HG03108 (cell line): ENCODE data around the gene SYT12.
"Not testable (repeated sequence)": the region's sequence is repeated elsewhere in the genome, so short reads cannot be mapped to it uniquely, and the experiment has no call there.

ENCODE experiments used
- ATAC-seq: cut with Tn5 transposase; IDR thresholded peaks from one replicate; pipeline ENCODE4 v1.9.1; 2021; ENCODE audit warnings: moderate library complexity; ENCODE audit not compliant: unreplicated experiment

SYT12 gene

DNA sequence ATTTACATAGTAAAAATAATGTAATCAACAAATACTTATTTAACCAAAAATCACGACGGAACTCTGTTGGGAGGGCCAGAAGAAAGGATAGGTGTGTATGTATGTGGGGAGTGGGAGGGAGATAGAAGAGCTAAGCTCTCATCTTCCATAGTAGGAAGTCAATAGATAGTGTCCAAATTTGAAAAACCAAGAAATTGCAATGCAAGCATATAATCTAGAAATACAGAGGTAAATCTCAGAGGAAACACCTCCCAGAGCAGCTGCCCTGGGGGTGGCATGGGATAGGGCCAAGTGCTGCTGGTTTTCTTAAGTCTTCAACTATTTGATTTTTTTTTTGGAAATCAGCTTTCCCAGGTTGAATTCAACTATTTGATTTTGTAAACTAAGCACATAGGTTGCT lies 30.9 kb upstream of the SYT12 start:
- ATAC-seq: no peak

DNA sequence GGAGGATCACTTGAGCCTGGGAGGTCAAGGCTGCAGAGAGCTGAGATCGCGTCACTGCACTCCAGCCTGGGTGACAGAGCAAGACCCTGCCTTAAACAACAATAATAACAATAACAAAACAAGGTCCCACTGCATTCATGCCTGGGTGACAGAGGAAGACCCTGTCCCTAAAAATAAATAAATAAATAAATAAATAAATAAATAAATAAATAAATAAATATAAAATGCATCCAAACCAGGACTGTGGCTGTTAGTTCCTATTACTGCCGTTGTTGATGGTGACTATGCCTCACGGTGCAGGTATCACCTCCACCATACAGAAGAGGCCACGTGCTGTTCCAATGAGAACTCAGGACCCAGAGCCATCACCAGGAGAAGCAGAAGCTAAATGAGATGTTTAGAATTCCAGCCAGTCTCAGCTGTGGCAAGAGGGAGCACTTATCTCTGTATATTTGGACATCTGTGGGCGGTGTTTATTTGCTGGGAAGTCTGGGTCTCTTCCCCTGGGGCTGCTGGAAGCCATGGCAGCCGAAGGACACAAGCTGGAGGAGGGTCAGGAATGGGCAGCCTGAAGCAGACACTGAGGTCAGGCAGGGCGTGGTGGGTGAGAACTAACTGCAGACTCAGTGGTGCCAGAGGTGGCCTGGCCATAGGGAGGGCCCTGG lies 26.2 kb upstream of the SYT12 start:
- ATAC-seq: no peak

DNA sequence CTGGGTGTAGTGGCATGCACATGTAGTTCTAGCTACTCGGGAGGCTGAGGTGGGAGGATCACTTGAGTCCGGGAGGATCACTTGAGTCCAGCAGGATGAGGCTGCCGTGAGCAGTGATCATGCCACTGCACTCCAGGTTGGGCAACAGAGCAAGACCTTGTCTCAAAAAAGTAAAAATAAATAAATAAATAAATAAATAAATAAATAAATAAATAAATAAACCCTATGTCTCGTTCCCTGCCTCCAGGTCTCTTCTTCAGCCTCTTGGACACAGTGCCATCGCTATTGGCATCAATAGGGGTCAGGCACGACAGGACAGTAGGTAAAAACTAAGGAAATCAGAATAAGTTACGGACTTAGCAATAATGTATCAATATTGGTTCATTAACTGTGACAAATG lies 23.4 kb upstream of the SYT12 start:
- ATAC-seq: no peak

DNA sequence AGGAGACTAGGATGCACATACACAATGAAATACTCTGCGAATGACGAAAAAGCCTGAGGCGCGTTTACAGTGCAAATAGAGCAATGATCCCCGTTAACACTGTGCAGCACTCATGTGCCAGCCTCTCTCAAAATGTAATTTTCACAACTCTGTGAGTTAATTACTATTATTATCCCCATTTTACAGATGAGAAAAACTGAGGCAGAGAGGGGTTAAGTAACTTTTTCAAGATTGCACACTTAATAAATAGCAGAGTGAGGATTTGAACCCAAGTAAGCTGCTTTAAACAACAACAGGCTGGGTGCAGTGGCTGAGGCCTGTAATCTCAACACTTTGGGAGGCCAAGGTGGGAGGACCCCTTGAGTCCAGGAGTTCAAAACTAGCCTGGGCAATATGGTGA lies 21.6 kb upstream of the SYT12 start:
- no peak for ATAC-seq

DNA sequence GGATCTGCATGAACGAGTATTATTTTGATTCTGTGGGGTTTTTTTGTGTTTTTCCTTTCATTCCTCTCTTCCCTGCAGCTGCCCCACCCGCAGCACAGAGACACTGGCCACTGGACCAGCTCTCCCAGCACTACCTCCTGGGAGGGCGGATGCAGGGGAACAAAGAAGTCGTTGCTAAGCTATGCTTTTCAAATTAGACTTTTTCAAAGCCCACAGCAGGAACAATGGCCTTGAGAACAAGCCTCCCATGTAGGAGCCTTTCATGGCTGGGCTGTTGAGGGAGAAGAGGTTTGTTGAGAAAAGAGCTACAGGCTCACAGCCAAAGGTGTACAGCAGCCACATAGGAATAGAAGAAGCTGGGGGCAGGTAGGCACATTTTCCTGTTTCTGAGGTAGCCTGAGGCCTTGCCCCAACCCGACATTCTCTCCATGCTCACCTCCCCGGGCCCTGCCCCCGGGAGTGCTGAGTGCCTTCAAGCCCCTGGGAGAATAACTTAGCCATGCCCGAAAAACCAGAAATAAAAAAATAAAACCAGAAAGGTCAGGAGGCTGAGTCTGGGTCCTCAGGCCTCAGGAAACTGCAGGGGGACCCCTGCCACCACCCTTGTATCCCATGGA lies 20.5 kb upstream of the SYT12 start:
- ATAC-seq: no peak

DNA sequence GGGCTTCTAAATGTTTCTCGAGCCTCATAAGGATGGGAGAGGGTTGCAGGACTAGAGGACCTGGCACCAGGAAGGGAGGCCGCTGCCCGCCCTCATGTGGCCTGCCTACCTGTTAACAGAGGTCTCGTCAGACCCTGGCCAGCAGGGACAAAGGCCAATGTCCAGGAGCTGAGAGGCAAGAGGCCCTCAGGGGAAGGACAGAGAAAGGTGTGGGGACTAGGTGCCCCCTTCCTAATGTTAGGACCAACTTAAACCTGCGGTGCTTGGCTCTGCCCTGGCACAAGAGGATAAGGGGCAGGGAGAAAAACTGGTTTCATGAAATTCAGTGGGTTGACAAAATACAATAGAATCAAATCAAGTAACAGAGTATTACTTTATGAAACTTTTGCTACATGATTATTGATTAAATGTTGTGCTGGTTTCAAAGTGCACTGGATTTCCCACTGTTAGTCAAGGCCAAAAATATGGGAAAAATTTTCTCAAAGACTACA lies 20.0 kb upstream of the SYT12 start:
- ATAC-seq: no peak

DNA sequence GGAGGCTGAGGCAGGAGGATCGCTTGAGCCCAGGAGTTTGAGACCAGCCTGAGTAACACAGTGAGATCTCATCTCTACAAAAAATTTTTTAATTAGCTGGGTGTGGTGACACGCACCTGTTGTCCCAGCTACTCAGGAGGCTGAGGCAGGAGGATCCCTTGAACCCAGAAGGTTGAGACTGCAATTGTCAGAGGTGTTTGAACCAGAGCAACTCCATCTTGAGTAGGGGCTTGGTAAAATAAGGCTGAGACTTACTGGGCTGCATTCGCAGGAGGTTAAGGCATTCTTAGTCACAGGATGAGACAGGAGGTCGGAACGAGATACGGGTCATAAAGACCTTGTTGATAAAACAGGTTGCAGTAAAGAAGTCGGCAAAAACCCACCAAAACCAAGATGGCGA lies 17.7 kb upstream of the SYT12 start:
- not testable (repeated sequence) for ATAC-seq

DNA sequence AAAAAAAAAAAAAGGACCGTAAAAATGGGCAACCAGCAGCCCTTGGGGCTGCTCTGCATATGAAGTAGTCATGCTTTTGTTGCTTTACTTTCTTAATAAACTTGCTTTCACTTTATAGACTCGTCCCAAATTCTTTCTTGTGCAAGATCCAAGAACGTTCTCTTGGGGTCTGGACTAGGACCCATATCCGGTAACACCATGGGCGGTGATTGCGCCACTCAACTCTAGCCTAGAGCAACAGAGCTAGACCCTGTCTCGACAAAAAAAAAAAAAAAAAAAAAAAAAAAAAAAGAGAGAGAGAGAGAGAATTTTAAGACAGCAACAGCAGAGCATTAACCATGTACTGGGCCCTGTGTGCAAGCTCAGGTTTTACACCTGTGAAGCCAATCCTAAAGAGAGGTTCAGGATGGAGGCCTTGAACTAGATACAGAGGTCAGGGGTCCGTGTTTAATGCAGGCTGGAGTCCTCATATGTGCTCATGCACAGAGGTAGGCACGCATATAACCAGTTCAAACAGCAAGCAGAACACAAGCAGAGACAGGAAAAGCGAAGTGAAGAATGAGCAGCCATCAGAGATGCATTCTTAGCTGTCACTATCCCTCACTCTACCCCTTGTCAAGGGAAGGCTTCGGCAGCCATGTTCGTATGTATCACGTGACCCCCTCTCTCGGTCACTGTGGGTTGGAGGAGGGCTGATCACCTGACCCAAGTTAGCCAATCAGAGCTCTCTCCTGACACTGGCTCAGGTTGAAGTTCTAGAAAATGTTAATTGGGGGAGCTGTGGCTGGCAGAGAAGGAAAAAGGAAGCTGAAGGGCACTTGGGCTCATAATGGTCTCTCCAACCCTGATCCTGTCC lies 16.7 kb upstream of the SYT12 start:
- ATAC-seq: no peak

DNA sequence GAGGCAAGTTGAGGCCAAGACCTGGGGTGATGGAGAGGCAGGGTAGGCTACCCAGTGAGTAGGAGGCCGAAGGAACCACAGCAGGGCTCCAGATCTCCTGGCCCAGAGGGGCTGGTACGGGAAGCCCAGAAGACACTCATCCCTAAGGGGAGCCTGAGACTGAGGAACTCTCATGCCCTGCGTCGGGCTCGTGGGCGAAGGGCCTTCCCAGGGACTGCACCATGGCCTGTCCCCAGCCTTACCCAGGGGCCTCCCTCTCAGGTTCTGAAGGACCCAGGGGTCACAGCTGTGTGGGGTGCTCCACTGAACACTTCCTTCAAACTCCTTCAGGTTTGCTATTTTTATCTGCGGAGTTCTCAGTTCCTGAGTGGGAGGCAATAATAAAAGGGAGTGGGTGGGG lies 15.8 kb upstream of the SYT12 start:
- ATAC-seq: no peak

DNA sequence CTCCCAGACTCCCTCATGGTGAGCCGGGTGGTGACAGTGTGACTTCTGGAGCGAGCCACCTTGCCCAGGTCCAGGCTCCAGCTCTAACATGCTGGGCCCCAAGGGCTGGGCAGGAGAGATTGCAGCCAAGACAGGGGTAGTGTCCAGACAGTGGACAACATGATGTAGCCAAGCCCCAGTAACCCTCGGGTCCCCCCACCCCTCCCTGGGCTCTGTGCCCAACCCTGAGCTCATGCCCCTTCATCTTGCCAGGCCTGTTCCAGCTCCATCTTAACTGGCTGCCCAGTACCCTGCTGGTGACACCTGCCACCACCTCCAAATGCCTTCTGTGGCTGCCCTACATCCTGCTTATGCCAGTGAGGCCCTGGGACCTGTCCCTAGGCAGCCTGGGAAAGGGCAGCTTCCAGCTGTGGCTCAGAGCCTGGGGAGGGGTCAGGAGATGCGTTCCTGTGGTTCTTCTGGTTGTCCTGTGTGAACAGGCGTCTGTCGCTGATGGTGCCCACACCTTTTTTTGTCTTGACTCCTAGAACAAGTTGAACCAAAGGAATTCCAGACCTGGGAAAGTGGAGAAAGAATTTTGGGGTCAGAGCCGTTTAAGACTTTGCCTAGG lies 12.5 kb upstream of the SYT12 start:
- no peak for ATAC-seq

DNA sequence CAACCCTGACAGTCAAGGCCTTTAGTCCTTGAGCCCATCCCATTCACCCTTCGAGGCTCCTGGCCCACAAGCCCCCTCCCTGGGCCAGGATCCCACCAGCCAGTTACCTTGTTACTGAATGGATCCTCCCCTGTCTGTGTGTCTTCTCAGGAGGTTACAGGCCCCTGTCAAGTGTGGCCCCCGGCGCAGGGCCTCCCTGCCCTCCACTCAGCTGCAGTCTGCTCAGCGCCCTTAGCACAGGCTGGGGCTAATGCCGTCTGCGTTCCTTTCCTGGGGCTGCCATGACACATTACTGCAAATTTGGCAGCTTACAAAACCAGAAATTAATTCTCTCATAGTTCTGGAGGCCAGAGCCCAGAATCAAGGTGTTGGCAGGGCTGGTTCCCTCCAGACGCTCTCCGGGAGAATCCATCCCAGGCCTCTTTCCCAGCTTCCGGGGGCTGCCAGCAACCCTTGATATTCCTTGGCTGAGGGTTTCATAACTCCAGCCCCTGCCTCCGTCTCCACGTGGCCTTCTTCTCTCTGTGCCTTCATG lies 9.4 kb upstream of the SYT12 start:
- ATAC-seq: no peak

DNA sequence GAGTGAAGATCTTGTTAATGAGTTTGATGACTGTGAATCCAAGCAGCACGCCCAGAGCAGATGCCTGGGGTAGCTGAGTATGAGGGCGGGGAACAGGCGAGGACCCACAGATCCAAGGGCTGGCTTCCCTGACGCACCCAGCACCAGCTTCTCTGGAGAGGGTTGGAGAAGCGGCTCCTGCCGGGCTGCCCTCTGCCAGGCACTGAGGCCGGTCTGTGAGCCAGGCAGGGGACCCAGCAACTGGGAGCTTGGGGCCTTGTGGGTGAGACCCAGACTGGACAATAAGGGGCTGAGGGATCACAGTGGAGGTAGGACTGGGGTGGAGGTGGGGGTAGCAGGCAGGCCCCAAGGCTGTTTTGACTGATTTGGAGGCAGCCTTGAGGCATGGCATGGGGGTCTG lies 8.6 kb upstream of the SYT12 start:
- ATAC-seq: no peak

DNA sequence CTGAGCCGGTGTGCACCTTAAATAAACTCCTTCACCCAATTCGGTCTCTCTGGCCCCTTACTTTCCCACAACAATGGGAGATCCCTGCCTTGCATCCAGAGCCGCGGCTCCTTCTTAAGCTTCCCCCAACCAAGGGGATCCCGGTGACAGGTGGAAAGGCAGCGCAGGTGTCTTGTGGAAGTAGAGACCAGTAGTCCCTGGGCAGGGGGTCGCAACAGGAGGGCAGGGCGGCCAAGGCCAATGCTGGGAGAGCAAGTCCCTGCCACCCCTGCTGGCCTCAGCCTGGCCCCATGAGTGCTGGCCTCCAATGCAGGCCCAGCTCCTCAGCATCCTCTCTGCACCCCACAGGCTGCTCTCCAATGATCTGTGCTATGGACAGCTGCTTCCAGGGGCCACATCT lies 7.9 kb upstream of the SYT12 start:
- ATAC-seq: no peak

DNA sequence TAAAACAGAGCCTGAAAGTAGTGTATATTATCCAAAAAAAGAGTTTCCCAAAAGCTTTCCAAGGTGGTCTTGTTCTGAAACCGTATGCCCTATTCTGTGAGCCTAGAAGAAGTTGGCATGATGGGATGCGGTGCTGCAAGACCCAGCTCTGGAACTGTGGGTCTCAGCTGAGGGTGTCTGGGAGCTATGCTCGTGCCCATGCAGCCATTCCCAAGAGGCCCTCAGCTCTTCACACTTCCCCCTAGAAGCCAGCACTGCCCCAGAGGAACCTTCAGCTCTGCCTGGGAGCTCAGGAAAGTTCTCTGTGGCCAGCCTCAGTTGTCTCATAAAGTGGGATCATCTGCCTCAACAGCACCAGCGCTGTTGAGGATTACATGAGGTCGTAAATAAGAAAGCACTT lies 6.4 kb upstream of the SYT12 start:
- no peak for ATAC-seq

DNA sequence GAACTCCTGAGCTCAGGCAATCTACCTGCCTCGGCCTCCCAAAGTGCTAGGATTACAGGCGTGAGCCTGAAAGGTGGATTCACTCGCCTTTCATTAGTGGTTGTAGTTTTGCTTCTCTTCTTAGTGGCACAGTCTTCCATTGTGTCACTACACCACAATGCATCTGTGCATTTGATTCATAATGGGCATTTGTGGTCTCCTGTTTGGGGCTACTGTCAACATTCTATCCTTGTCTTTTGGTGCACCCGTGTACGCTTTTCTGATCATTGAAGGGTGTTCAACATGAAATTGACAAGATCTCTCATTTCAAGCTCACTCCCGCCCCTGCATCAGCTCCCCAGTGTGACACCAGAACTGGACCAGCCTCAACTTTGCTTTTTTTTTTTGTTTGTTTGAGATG lies 2.0 kb upstream of the SYT12 start:
- ATAC-seq: no peak

DNA sequence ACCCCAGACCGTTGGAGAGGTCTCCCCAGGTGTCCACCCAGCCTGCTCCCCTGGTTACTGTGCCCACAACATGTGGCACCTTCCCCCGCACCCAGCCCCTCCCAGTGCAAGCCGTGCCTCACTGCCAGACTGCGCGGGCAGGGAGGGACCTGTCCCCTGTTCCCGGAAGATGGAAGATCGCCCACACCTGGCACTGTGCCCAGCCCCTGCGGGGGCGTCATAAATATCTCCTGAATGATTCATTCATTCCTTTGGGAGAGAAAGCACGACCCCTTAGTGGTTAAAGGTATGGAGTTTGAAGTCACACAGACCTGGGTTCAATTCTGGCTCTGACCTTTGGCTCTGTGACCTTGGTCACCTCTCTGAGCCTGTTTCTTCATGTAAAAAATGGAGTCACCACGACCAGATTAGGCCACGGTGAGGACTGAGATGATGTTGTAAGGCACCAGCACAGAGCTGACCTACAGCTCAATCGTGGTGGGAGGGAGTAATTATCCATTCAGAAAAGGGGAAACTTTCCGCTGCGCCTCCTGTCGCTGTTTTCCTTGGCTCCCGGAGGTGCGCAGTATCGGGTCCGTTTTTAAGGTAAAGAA lies 497 bp upstream of the SYT12 start:
- no peak for ATAC-seq

DNA sequence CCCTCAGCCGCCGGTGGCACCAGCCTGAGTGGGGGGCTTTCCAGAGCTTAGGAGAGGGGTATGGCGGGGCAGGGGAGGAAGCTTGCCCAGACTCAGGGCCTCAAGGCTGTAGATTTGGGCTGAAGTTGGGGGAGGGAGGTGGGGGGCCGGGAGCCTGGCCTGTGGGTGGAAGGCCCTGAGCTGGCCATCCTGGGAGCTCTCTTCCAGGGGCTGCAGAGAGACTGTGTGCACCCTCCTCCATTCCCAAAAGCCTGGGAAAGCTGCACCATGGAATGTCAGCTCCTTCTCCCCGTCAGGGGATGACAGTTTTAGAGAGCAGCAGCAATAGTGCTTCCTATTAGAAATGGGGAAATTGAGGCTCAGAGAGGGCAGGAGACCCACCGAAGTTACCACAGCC lies 1.0 kb downstream of the SYT12 start:
- ATAC-seq: no peak

DNA sequence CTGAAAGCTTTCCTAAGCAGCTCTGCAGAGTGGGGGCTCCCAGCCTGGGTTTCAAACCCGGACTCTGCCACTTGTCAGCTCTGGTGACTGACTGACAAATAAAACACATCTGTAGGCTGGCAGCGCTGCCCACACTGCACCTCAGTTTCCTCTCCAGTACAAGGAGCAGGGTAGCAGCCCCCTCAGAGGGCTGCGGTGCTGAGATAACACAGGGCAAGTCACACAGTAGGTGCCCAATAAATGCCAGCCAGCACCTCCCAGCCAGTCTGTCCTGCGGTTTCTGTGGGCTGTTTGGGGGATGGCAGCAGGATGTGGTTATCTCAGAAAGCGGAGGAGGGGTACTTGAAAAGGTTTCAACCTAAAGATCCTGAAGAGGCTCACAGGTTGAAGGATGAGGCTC lies 1.5 kb downstream of the SYT12 start:
- no peak for ATAC-seq

DNA sequence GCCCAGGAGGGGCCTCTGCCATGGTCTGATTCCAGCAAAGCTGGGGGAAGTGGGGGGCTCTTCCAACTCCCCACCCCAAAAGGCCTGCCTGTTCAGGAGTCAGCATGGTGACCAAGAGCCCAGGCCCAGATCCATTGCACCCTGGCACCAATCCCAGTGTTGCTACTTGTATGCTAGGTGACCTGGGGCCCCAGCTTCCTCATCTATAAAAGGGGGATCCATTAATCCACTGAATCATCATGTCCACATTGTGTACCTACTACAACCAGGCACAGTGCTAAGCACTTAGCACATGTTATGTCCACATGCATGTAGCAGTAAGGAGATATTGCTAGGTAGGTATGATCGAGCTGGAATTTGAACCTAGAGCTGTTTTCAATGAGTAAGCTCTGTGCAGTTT lies 2.0 kb downstream of the SYT12 start:
- ATAC-seq: no peak

DNA sequence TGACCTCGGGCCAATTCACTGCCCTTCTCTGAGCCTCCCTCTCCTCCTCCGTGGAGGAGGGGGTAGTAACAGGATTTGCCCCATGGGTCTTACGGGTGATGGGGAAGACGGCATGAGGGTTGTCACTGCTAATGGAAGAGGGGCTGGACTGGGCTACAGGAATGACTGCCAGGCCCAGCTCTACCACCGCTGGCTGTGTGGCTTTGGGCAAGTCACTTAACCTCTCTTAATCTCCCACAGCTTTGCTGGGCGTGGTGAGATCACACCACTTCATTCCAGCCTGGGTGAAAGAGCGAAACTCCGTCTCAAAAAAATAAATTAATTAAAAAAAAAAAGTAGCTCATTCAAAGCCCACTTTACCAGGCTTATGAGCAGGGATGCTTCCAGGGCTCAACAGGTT lies 2.8 kb downstream of the SYT12 start:
- no peak for ATAC-seq

DNA sequence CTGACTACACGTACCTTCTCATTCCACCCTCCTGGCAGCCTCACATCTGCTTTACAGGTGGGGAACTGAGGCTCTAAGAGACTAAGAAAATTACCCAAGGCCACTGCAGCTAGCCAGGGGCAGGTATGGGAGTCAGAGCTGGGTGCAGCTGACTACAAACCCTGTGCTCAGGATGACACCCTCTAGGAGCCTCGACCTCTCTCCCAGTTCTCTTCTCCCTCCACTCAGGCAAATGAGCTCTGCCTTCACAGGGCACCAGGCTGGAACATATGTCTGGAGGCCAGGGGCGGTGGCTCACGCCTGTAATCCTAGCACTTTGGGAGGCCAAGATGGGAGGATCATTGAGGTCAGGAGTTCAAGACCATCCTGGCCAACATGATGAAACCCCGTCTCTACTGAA lies 4.0 kb downstream of the SYT12 start:
- ATAC-seq: no peak
